Measurements from ENCODE around the gene RBBP8NL. TPM values are rescaled to one million over a fixed set of nuclear protein-coding genes. Genes with fewer than 3 reads are reported as not detected.

RBBP8NL gene
- total RNA-seq, 1 experiment from 2014 or later, result 0.28 TPM

- Histone ChIP-seq H3K4me1 (ENCODE audit: insufficient read depth, low read length) (no peaks in the 10 kb centered on the region), H4K5ac (ENCODE audit: insufficient read length, low read depth, low read length) (no peak overlapping the region), H3T11ph (ENCODE audit: low read length) (no peak overlapping the region), H3K27me3 (ENCODE audit: insufficient read depth, low read length) (no peaks in the 10 kb centered on the region), H2BK15ac (ENCODE audit: low read depth, low read length) (no peak overlapping the region), H3K18ac (ENCODE audit: insufficient read length, low read depth, low read length) (no peak overlapping the region), H2BK120ac (ENCODE audit: low read depth, low read length, poor library complexity, severe bottlenecking) (no peak overlapping the region), H3K27ac (ENCODE audit: insufficient read length, low read depth, low read length) (no peak overlapping the region), H3K9ac (ENCODE audit: extremely low read depth, insufficient read length, low read length) (no peak overlapping the region), H3K56ac (ENCODE audit: insufficient read length, low read depth, low read length) (no peak overlapping the region), H3K23me2 (ENCODE audit: insufficient read length, low read depth, low read length, poor library complexity, severe bottlenecking) (no peaks in the 10 kb centered on the region), H3K9me3 (ENCODE audit: control insufficient read depth, low read depth, low read length) (no peaks in the 10 kb centered on the region), H2BK5ac (ENCODE audit: insufficient read length, low read length) (no peak overlapping the region), H2AK5ac (ENCODE audit: insufficient read length, low read length) (no peak overlapping the region), H3K4me2 (ENCODE audit: insufficient read depth, insufficient read length, low read length) (no peak overlapping the region), H2AFZ (ENCODE audit: low read length) (no peak overlapping the region), H2BK12ac (ENCODE audit: insufficient read length, low read depth, low read length) (no peak overlapping the region), H4K20me1 (ENCODE audit: control insufficient read depth, insufficient read depth, insufficient read length) (no peaks in the 10 kb centered on the region), H4K91ac (ENCODE audit: insufficient read length, low read depth, low read length) (no peak overlapping the region), H3K4ac (ENCODE audit: low read depth, low read length) (no peak overlapping the region), H3K14ac (ENCODE audit: insufficient read depth, low read length) (no peak overlapping the region), H3K23ac (ENCODE audit: insufficient read length, low read depth, low read length) (no peak overlapping the region), H3K79me1 (ENCODE audit: insufficient read depth, low read depth, low read length, poor library complexity, severe bottlenecking) (no peaks in the 10 kb centered on the region), H3K79me2 (ENCODE audit: insufficient read depth, low read length) (no peaks in the 10 kb centered on the region), H2BK20ac (ENCODE audit: low read depth, low read length, poor library complexity, severe bottlenecking) (no peak overlapping the region), H4K8ac (replicated peaks; ENCODE audit: insufficient read length, low read depth, low read length) (no peak overlapping the region)
- Mint-ChIP-seq H3K27ac (no peak overlapping the region), H3K27me3 (ENCODE audit: low read depth) (peaks cover 12% of the 10 kb centered on the region), H3K4me3 (no peak overlapping the region), H3K36me3 (ENCODE audit: insufficient read depth in 1 of 3, low read depth in 3 of 3) (no peaks in the 10 kb centered on the region), H3K9me3 (no peaks in the 10 kb centered on the region), H3K4me1 (peaks cover 0 to 16% of the 10 kb centered on the region in 2 experiments; a peak in 2 of 4 replicates)
- WGBS (ENCODE audit: extremely low coverage, insufficient read length, low lambda C conversion rate), result no CpG with 5 or more reads among the region's 10 CpGs
- DNase-seq, result no peak
- TF ChIP-seq CTCF (conservative IDR thresholded peaks at IDR 0.05), result no peak
These were observed 23.9 kb upstream of the RBBP8NL start for GRCh38 chr20:62451156-62451767.

Data from H9 (cell line).